ENCODE measurements around the gene XYLT1.

Gene XYLT1

GRCh38 chr16:17109413-17109812 lies 361.3 kb downstream of the XYLT1 start:
- Histone ChIP-seq H3K27me3 (no peaks in the 10 kb centered on the region), H4K20me1 (peaks cover 0 to 13% (median 4%) of the 10 kb centered on the region in 11 experiments; a peak in 5 of 22 replicates), H3K4me1 (peaks cover 0 to 20% (median 16%) of the 10 kb centered on the region in 10 experiments; a peak in 16 of 20 replicates), H3K9me3 (replicated peaks in 1 of 11) (peaks cover 0 to 5% (median 0%) of the 10 kb centered on the region in 11 experiments; a peak in 1 of 22 replicates), H3K9ac (no peak overlapping the region), H3K4me2 (no peak overlapping the region), H3K27ac (no peak overlapping the region), H3K36me3 (peaks cover 0 to 96% (median 68%) of the 10 kb centered on the region in 11 experiments; a peak in 18 of 22 replicates), H3K4me3 (no peak overlapping the region)
- TF ChIP-seq Cebpa-rat (IDR thresholded peaks at IDR 0.05): no peak

- H3K4me2 ChIP-seq: no peak overlapping the region
- H4K20me1 ChIP-seq: peaks cover 0 to 10% (median 0%) of the 10 kb centered on the region in 11 experiments; a peak in 6 of 22 replicates
- no peak for TF ChIP-seq Cebpa-rat (IDR thresholded peaks at IDR 0.05)
- H3K27ac ChIP-seq: no peak overlapping the region
- H3K27me3 ChIP-seq: no peaks in the 10 kb centered on the region
- no peak overlapping the region for H3K9ac ChIP-seq
- peaks cover 0 to 20% (median 16%) of the 10 kb centered on the region in 10 experiments; a peak in 16 of 20 replicates for H3K4me1 ChIP-seq
- peaks cover 0 to 93% (median 62%) of the 10 kb centered on the region in 11 experiments; a peak in 18 of 22 replicates for H3K36me3 ChIP-seq
- H3K4me3 ChIP-seq: no peak overlapping the region
- H3K9me3 ChIP-seq (replicated peaks in 1 of 11): peaks cover 0 to 5% (median 0%) of the 10 kb centered on the region in 11 experiments; a peak in 1 of 22 replicates
Observed at GRCh38 chr16:17108596-17108995, 362.2 kb downstream of the XYLT1 start.

GRCh38 chr16:17107450-17107849 lies 363.3 kb downstream of the XYLT1 start:
- no peak for TF ChIP-seq Cebpa-rat (IDR thresholded peaks at IDR 0.05)
- peaks cover 0 to 83% (median 58%) of the 10 kb centered on the region in 11 experiments; a peak in 18 of 22 replicates for H3K36me3 ChIP-seq
- no peak overlapping the region for H3K4me2 ChIP-seq
- peaks cover 0 to 10% (median 0%) of the 10 kb centered on the region in 11 experiments; a peak in 6 of 22 replicates for H4K20me1 ChIP-seq
- peaks cover 0 to 20% (median 16%) of the 10 kb centered on the region in 10 experiments; a peak in 16 of 20 replicates for H3K4me1 ChIP-seq
- H3K27me3 ChIP-seq: no peaks in the 10 kb centered on the region
- H3K4me3 ChIP-seq: no peak overlapping the region
- no peak overlapping the region for H3K9ac ChIP-seq
- H3K27ac ChIP-seq: no peak overlapping the region
- H3K9me3 ChIP-seq (replicated peaks in 1 of 11): peaks cover 0 to 5% (median 0%) of the 10 kb centered on the region in 11 experiments; a peak in 1 of 22 replicates

DNA sequence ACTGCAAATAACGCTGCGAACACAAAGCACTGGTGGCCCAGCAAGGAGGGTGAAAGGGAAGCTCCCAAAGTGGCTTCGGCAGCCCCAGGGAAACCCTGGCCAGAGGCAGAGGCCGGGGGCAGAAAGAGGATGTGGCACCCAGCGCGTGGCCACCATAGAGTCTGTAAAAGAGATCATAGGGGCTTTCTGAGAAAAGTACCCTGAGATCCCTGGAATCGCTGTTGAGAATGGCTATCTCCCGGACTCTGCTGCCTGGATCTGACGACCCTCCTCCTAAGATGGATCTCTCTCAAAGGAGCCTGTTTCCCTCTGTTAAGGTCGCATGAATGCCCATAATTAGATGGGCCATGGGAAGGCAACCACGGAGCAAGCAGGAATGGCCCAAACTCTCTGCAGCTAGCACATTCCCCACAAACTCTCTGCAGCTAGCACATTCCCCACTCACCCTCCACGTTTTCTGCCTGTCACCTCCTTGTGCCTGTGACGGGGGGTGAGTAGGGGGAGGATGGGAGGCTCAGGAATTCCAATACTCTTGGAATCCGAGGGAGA lies 364.4 kb downstream of the XYLT1 start:
- H3K36me3 ChIP-seq: peaks cover 0 to 71% (median 52%) of the 10 kb centered on the region in 11 experiments; a peak in 18 of 22 replicates
- H3K4me3 ChIP-seq: no peak overlapping the region
- no peaks in the 10 kb centered on the region for H3K27me3 ChIP-seq
- no peak for TF ChIP-seq Cebpa-rat (IDR thresholded peaks at IDR 0.05)
- no peak overlapping the region for H3K27ac ChIP-seq
- peaks cover 0 to 5% (median 0%) of the 10 kb centered on the region in 11 experiments; a peak in 1 of 22 replicates for H3K9me3 ChIP-seq (replicated peaks in 1 of 11)
- peak overlapping the region in 8 of 11 experiments; percentile 17 to 41 (median 36); a peak in 7 of 22 replicates for H3K4me2 ChIP-seq
- H4K20me1 ChIP-seq: peaks cover 0 to 5% (median 0%) of the 10 kb centered on the region in 11 experiments; a peak in 5 of 22 replicates
- peaks cover 0 to 20% (median 16%) of the 10 kb centered on the region in 10 experiments; a peak in 16 of 20 replicates for H3K4me1 ChIP-seq
- no peak overlapping the region for H3K9ac ChIP-seq

- Histone ChIP-seq H3K9me3 (replicated peaks in 1 of 11) (peaks cover 0 to 3% (median 0%) of the 10 kb centered on the region in 11 experiments; a peak in 1 of 22 replicates), H3K4me3 (no peak overlapping the region), H3K9ac (peak overlapping the region in 1 of 11 experiments; percentile 7; a peak in 1 of 22 replicates), H3K36me3 (peaks cover 0 to 61% (median 42%) of the 10 kb centered on the region in 11 experiments; a peak in 18 of 22 replicates), H4K20me1 (peaks cover 0 to 5% (median 0%) of the 10 kb centered on the region in 11 experiments; a peak in 3 of 22 replicates), H3K27ac (no peak overlapping the region), H3K27me3 (no peaks in the 10 kb centered on the region), H3K4me1 (peaks cover 0 to 20% (median 16%) of the 10 kb centered on the region in 10 experiments; a peak in 16 of 20 replicates), H3K4me2 (peak overlapping the region; percentile 17 to 41 (median 28); a peak in 19 of 22 replicates)
- TF ChIP-seq Cebpa-rat (IDR thresholded peaks at IDR 0.05): no peak
Observed at GRCh38 chr16:17105239-17105797, 365.4 kb downstream of the XYLT1 start.

- Histone ChIP-seq H3K9ac (no peak overlapping the region), H3K9me3 (replicated peaks in 1 of 11) (no peaks in the 10 kb centered on the region), H3K4me1 (peaks cover 0 to 20% (median 16%) of the 10 kb centered on the region in 10 experiments; a peak in 16 of 20 replicates), H4K20me1 (peaks cover 0 to 5% (median 0%) of the 10 kb centered on the region in 11 experiments; a peak in 3 of 22 replicates), H3K36me3 (peaks cover 0 to 55% (median 35%) of the 10 kb centered on the region in 11 experiments; a peak in 17 of 22 replicates), H3K27ac (no peak overlapping the region), H3K27me3 (no peaks in the 10 kb centered on the region), H3K4me2 (no peak overlapping the region), H3K4me3 (no peak overlapping the region)
- TF ChIP-seq Cebpa-rat (IDR thresholded peaks at IDR 0.05): no peak
Observed at GRCh38 chr16:17104654-17105053, 366.1 kb downstream of the XYLT1 start.

GRCh38 chr16:17103216-17103615 lies 367.5 kb downstream of the XYLT1 start:
- peaks cover 0 to 40% (median 20%) of the 10 kb centered on the region in 11 experiments; a peak in 17 of 22 replicates for H3K36me3 ChIP-seq
- no peak overlapping the region for H3K4me3 ChIP-seq
- no peak overlapping the region for H3K4me2 ChIP-seq
- no peak overlapping the region for H3K9ac ChIP-seq
- H4K20me1 ChIP-seq: peaks cover 0 to 5% (median 0%) of the 10 kb centered on the region in 11 experiments; a peak in 2 of 22 replicates
- no peak for TF ChIP-seq Cebpa-rat (IDR thresholded peaks at IDR 0.05)
- H3K4me1 ChIP-seq: peaks cover 0 to 20% (median 16%) of the 10 kb centered on the region in 10 experiments; a peak in 16 of 20 replicates
- no peak overlapping the region for H3K27ac ChIP-seq
- H3K27me3 ChIP-seq: no peaks in the 10 kb centered on the region
- H3K9me3 ChIP-seq (replicated peaks in 1 of 11): no peaks in the 10 kb centered on the region

GRCh38 chr16:17101646-17102045 lies 369.1 kb downstream of the XYLT1 start:
- no peak overlapping the region for H3K9ac ChIP-seq
- H3K4me2 ChIP-seq: no peak overlapping the region
- no peaks in the 10 kb centered on the region for H3K27me3 ChIP-seq
- peaks cover 0 to 19% (median 16%) of the 10 kb centered on the region in 10 experiments; a peak in 16 of 20 replicates for H3K4me1 ChIP-seq
- no peak overlapping the region for H3K4me3 ChIP-seq
- H3K9me3 ChIP-seq (replicated peaks in 1 of 11): no peaks in the 10 kb centered on the region
- H4K20me1 ChIP-seq: no peaks in the 10 kb centered on the region; a peak in 2 of 22 replicates
- no peak overlapping the region for H3K27ac ChIP-seq
- peaks cover 0 to 25% (median 12%) of the 10 kb centered on the region in 11 experiments; a peak in 4 of 22 replicates for H3K36me3 ChIP-seq
- TF ChIP-seq Cebpa-rat (IDR thresholded peaks at IDR 0.05): no peak

GRCh38 chr16:17098685-17099084 lies 372.1 kb downstream of the XYLT1 start:
- Histone ChIP-seq H3K4me1 (no peaks in the 10 kb centered on the region), H3K27ac (no peak overlapping the region), H3K9me3 (replicated peaks in 1 of 11) (no peaks in the 10 kb centered on the region), H3K36me3 (peaks cover 0 to 15% (median 0%) of the 10 kb centered on the region in 11 experiments; a peak in 2 of 22 replicates), H3K4me3 (no peak overlapping the region), H4K20me1 (no peaks in the 10 kb centered on the region; a peak in 1 of 22 replicates), H3K4me2 (no peak overlapping the region), H3K27me3 (no peaks in the 10 kb centered on the region), H3K9ac (no peak overlapping the region)
- no peak for TF ChIP-seq Cebpa-rat (IDR thresholded peaks at IDR 0.05)
